Endothelial cell of umbilical vein (primary cell): ENCODE measurements around the gene CHGA.

Source experiments
- EZH2 ChIP-seq: IDR thresholded peaks from 2 replicates; pipeline ENCODE4 v1.6.1; 2012; ENCODE audit warnings: borderline replicate concordance, low read depth, mild to moderate bottlenecking, moderate library complexity, low read length, inconsistent platforms; ENCODE audit not compliant: severe bottlenecking
- MAX ChIP-seq: IDR thresholded peaks from 2 replicates; pipeline ENCODE4 v1.6.1; 2011; ENCODE audit not compliant: insufficient read depth, insufficient read length
- MYC ChIP-seq: IDR thresholded peaks from one replicate; pipeline ENCODE4 v1.6.1; 2011; ENCODE audit warnings: mild to moderate bottlenecking, low read depth, low read length
- POLR2A ChIP-seq: IDR thresholded peaks from 2 replicates; pipeline ENCODE4 v1.6.1; 2012; ENCODE audit warnings: low read depth, mild to moderate bottlenecking, control low read depth, low read length
- TF ChIP-seq, protein P1 (sequence below), 2 donors: IDR thresholded peaks; 1 replicate in 1 of 2; 2 replicates in 1 of 2; pipeline ENCODE4 v1.5.1; 2011; ENCODE audit warnings: low read length in 2 of 2, mild to moderate bottlenecking in 2 of 2, moderate library complexity in 2 of 2, control low read depth in 1 of 2, inconsistent platforms in 1 of 2, low read depth in 1 of 2; ENCODE audit not compliant: insufficient read depth in 1 of 2; ENCODE audit errors: extremely low read depth in 1 of 2

- TF ChIP-seq, protein P1, sequence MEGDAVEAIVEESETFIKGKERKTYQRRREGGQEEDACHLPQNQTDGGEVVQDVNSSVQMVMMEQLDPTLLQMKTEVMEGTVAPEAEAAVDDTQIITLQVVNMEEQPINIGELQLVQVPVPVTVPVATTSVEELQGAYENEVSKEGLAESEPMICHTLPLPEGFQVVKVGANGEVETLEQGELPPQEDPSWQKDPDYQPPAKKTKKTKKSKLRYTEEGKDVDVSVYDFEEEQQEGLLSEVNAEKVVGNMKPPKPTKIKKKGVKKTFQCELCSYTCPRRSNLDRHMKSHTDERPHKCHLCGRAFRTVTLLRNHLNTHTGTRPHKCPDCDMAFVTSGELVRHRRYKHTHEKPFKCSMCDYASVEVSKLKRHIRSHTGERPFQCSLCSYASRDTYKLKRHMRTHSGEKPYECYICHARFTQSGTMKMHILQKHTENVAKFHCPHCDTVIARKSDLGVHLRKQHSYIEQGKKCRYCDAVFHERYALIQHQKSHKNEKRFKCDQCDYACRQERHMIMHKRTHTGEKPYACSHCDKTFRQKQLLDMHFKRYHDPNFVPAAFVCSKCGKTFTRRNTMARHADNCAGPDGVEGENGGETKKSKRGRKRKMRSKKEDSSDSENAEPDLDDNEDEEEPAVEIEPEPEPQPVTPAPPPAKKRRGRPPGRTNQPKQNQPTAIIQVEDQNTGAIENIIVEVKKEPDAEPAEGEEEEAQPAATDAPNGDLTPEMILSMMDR (IDR thresholded peaks at IDR 0.05; ENCODE audit: extremely low read depth in 1 of 2, insufficient read depth in 1 of 2, low read depth in 1 of 2, low read length in 2 of 2), result no peak
- no peak for TF ChIP-seq POLR2A
- no peak for TF ChIP-seq MYC
- no peak for TF ChIP-seq EZH2
- TF ChIP-seq MAX, result no peak
Observed at GRCh38 chr14:92944976-92945375, 22.0 kb downstream of the CHGA start.
